K562 (cell line): Measurements from ENCODE around the gene CARD9. TPM values are rescaled to one million over a fixed set of nuclear protein-coding genes. Genes with fewer than 3 reads are reported as not detected.

Experiments
- CBFA2T3 ChIP-seq: fragments of 450-650 bp; IDR thresholded peaks from 2 replicates; pipeline ENCODE4 v1.6.1; 2017
- CEBPG ChIP-seq, 3 experiments: fragments of 200-800 bp in 1 of 3; sonication (Bioruptor generic) in 1 of 3; sonication (generic) in 1 of 3; formaldehyde crosslinking in 1 of 3; IDR thresholded peaks in 2 of 3; conservative IDR thresholded peaks in 1 of 3; 2 replicates each; pipeline versions ENCODE4 v1.6.1 to v1.8.0; 2016 to 2022; ENCODE audit warnings: missing compliant biosample characterization in 2 of 3, missing genetic modification characterization in 2 of 3, mild to moderate bottlenecking in 1 of 3, missing genetic modification reagents in 1 of 3
- CGGBP1 ChIP-seq: fragments of 250-450 bp; sonication (Bioruptor Pico); IDR thresholded peaks from 2 replicates; pipeline ENCODE4 v1.9.0; 2021; ENCODE audit warnings: mild to moderate bottlenecking
- DEAF1 ChIP-seq: fragments of 450-650 bp; formaldehyde crosslinking; IDR thresholded peaks from 2 replicates; pipeline ENCODE4 v1.4.0; 2020; ENCODE audit warnings: mild to moderate bottlenecking, moderate library complexity
- HDAC1 ChIP-seq, 2 experiments: fragments of 450-650 bp; IDR thresholded peaks; 2 replicates each; pipeline ENCODE4 v1.6.1; 2016 to 2017; ENCODE audit warnings: inconsistent platforms in 1 of 2, mild to moderate bottlenecking in 1 of 2, moderate library complexity in 1 of 2
- HSF4 ChIP-seq: fragments of 250-450 bp; sonication (Bioruptor Pico); IDR thresholded peaks from 2 replicates; pipeline ENCODE4 v2.1.2; 2022; ENCODE audit warnings: mild to moderate bottlenecking, moderate library complexity, borderline replicate concordance
- KAT7 ChIP-seq: sonication (generic); formaldehyde crosslinking; IDR thresholded peaks from 2 replicates; pipeline ENCODE4 v1.8.0; 2022; ENCODE audit warnings: missing genetic modification reagents, mild to moderate bottlenecking, borderline replicate concordance
- NFYB ChIP-seq: IDR thresholded peaks from 2 replicates; pipeline ENCODE4 v1.6.1; 2011; ENCODE audit warnings: mild to moderate bottlenecking, moderate library complexity; ENCODE audit not compliant: insufficient read length; ENCODE audit errors: extremely low read depth
- POLR2B ChIP-seq: fragments of 450-650 bp; IDR thresholded peaks from 2 replicates; pipeline ENCODE4 v1.6.1; 2018; ENCODE audit warnings: low read depth; ENCODE audit not compliant: partially characterized antibody
- SAP30 ChIP-seq: fragments of 200-600 bp; sonication (generic); IDR thresholded peaks from 2 replicates; pipeline ENCODE4 v1.6.1; 2012; ENCODE audit warnings: borderline replicate concordance, low read depth, mild to moderate bottlenecking, moderate library complexity, low read length, control low read depth, inconsistent platforms; ENCODE audit not compliant: insufficient read depth, poor library complexity, severe bottlenecking
- SIN3B ChIP-seq: fragments of 450-650 bp; IDR thresholded peaks from 2 replicates; pipeline ENCODE4 v1.6.1; 2017; ENCODE audit warnings: low read depth, mild to moderate bottlenecking, moderate library complexity
- SMAD4 ChIP-seq: fragments of 250-450 bp; sonication (Bioruptor Pico); conservative IDR thresholded peaks from 2 replicates; pipeline ENCODE4 v1.8.0; 2021; ENCODE audit warnings: inconsistent platforms, mild to moderate bottlenecking, moderate library complexity
- SRSF7 ChIP-seq: fragments of 200-400 bp; formaldehyde crosslinking; optimal IDR thresholded peaks from 2 replicates; pipeline ENCODE3; 2017; ENCODE audit warnings: mild to moderate bottlenecking, low read depth, low read length
- ZNF12 ChIP-seq: sonication (generic); formaldehyde crosslinking; IDR thresholded peaks from 2 replicates; pipeline ENCODE4 v1.4.0; 2020; ENCODE audit warnings: mild to moderate bottlenecking, missing genetic modification reagents
- ZNF134 ChIP-seq: fragments of 250-450 bp; sonication (Bioruptor Pico); conservative IDR thresholded peaks from 2 replicates; pipeline ENCODE4 v1.4.0; 2020
- polyA plus RNA-seq, 8 experiments: library from polyadenylated mRNA; depleted of rRNA in 4 of 8; stranded (reverse) in 5 of 8; unstranded in 3 of 8; fragments of >200 nt; fragmentation: Nextera tagmentation in 2 of 8; fragmentation: Illumina TruSeq in 1 of 8; extraction: Ambion mirVana in 2 of 8; extraction: Trizol in 1 of 8; gene quantifications; 2 replicates each; pipeline versions ENCODE4 v1.2.1 to v1.2.3, GENCODE V29; 2011 to 2014; ENCODE audit warnings: inconsistent platforms in 1 of 8, missing spikeins in 1 of 8
- total RNA-seq, 7 experiments: library from RNA; depleted of rRNA in 6 of 7; stranded (reverse); fragments of >200 nt in 6 of 7; fragmentation: Illumina TruSeq in 2 of 7; extraction: Trizol in 2 of 7; gene quantifications; 2 replicates each; pipeline versions ENCODE4 v1.2.1 to v1.2.3, GENCODE V29; 2011 to 2021; ENCODE audit warnings: low replicate concordance in 1 of 7
- TF ChIP-seq, protein P1 (sequence below), 2 experiments: fragments of 450-650 bp; formaldehyde crosslinking in 1 of 2; IDR thresholded peaks; 2 replicates each; pipeline versions ENCODE4 v1.4.0 to v1.6.1; 2014 to 2020; ENCODE audit warnings: mild to moderate bottlenecking in 2 of 2, borderline replicate concordance in 1 of 2, low read depth in 1 of 2

The CARD9 gene
- total and polyA plus RNA-seq, 9 of the 15 experiments (the other 6 are each of a cell fraction or from before 2014, with no cell fraction given): 1.7 to 53.0 (median 9.7) TPM

GRCh38 chr9:136372561-136373299, 739 bp downstream of the CARD9 start (continued):
- no peak for TF ChIP-seq SRSF7
- TF ChIP-seq HDAC1 (IDR thresholded peaks at IDR 0.05): peak in 1 of 2 experiments; percentile 84; a peak in 2 of 4 replicates
- no peak for TF ChIP-seq NFYB
- peak; percentile 94 for TF ChIP-seq ZNF134 (CRISPR knock-in tag)
- peak; percentile 99 for TF ChIP-seq CEBPG (CRISPR knock-in tag; IDR thresholded peaks at IDR 0.05)
- TF ChIP-seq CEBPG (tag; conservative IDR thresholded peaks at IDR 0.05 in 1 of 2, IDR thresholded peaks at IDR 0.05 in 1 of 2): peak; percentile 94 to 97
- TF ChIP-seq CGGBP1: no peak
- peak; percentile 83 for TF ChIP-seq KAT7 (CRISPR knock-in tag)
- TF ChIP-seq SAP30: peak; percentile 77
- no peak for TF ChIP-seq POLR2B
- no peak for TF ChIP-seq DEAF1 (CRISPR knock-in tag)
- no peak for TF ChIP-seq ZNF12 (CRISPR knock-in tag)
- 0 out of 2 replicates have a peak, but pooled peaks have one; percentile 10 for TF ChIP-seq CBFA2T3
- peak; percentile 19; the same call in 1 of the 2 replicates for TF ChIP-seq SIN3B
- TF ChIP-seq SMAD4: peak; percentile 48
- TF ChIP-seq HSF4 (CRISPR knock-in tag): no peak
- TF ChIP-seq, protein P1, sequence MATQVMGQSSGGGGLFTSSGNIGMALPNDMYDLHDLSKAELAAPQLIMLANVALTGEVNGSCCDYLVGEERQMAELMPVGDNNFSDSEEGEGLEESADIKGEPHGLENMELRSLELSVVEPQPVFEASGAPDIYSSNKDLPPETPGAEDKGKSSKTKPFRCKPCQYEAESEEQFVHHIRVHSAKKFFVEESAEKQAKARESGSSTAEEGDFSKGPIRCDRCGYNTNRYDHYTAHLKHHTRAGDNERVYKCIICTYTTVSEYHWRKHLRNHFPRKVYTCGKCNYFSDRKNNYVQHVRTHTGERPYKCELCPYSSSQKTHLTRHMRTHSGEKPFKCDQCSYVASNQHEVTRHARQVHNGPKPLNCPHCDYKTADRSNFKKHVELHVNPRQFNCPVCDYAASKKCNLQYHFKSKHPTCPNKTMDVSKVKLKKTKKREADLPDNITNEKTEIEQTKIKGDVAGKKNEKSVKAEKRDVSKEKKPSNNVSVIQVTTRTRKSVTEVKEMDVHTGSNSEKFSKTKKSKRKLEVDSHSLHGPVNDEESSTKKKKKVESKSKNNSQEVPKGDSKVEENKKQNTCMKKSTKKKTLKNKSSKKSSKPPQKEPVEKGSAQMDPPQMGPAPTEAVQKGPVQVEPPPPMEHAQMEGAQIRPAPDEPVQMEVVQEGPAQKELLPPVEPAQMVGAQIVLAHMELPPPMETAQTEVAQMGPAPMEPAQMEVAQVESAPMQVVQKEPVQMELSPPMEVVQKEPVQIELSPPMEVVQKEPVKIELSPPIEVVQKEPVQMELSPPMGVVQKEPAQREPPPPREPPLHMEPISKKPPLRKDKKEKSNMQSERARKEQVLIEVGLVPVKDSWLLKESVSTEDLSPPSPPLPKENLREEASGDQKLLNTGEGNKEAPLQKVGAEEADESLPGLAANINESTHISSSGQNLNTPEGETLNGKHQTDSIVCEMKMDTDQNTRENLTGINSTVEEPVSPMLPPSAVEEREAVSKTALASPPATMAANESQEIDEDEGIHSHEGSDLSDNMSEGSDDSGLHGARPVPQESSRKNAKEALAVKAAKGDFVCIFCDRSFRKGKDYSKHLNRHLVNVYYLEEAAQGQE (IDR thresholded peaks at IDR 0.05; ENCODE audit: borderline replicate concordance): peak; percentile 37; the same call in 1 of the 2 replicates
- TF ChIP-seq, protein P1 (CRISPR knock-in tag; IDR thresholded peaks at IDR 0.05; ENCODE audit: low read depth): no peak
